GM12891 (cell line): ENCODE results near the gene FREY1.

Source experiments
- PAX5 ChIP-seq: IDR thresholded peaks from 2 replicates; pipeline ENCODE4 v1.6.1; 2011; ENCODE audit warnings: low read length, moderate library complexity, mild to moderate bottlenecking; ENCODE audit not compliant: insufficient read depth, severe bottlenecking
- POLR2A ChIP-seq: IDR thresholded peaks from 2 replicates; pipeline ENCODE4 v1.6.1; 2011; ENCODE audit warnings: low read depth, low read length, control low read depth
- POLR2AphosphoS5 ChIP-seq: IDR thresholded peaks from 2 replicates; pipeline ENCODE4 v1.6.1; 2011; ENCODE audit warnings: low read depth, low read length, control low read depth

GRCh38 chr11:45860348-45860747 lies 46.7 kb downstream of the FREY1 start:
- TF ChIP-seq PAX5 (no peak), POLR2AphosphoS5 (no peak), POLR2A (no peak)
